ENCODE results near the gene AADACL2.

AADACL2 gene

DNA sequence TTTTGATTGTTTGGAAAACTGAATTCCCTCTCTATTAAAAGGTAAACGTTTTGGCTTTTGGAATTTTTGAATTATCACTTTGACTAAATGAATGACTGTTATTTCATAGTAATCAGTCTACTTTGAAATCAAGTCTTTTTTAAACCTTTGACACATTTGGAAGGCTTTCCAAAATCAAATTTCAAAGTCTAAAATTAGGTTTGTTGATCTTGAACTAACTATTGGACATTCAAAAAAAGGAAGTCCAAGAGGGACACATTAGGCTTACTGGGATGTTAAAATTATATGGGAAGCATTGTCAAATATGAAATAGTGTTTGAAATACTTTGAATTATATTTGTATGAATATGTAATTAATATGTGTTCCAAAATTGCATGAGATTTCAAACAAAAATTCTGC lies 45.2 kb upstream of the AADACL2 start:
- TF ChIP-seq CREB1 (IDR thresholded peaks at IDR 0.05; ENCODE audit: low read depth) (no peak), TAF1 (IDR thresholded peaks at IDR 0.05; ENCODE audit: low read depth) (no peak), CEBPB (IDR thresholded peaks at IDR 0.05) (no peak)
- TF ChIP-seq, protein P1, sequence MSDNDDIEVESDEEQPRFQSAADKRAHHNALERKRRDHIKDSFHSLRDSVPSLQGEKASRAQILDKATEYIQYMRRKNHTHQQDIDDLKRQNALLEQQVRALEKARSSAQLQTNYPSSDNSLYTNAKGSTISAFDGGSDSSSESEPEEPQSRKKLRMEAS (IDR thresholded peaks at IDR 0.05), result no peak

DNA sequence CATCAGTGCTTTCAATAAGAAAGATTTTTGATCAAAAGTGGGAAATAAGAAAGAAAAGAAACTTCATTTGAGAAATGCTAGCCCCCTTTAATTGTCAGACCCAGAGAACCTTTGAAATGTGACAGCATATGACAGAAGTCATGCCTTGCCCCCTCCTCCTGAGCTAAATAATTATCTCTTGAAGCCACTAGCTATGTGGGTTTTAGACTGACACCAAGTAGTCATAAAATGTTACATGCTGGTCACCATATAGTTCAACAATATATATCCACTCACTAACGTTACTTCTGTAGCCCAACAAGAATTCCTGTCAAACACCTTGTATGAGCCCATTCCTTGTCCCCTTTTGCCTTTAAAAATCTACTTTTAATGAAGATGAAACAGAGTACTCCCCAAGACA lies 43.1 kb upstream of the AADACL2 start:
- TF ChIP-seq CEBPB (IDR thresholded peaks at IDR 0.05) (no peak), NFIC (IDR thresholded peaks at IDR 0.05) (no peak), RAD21 (IDR thresholded peaks at IDR 0.05; ENCODE audit: low read depth) (no peak)
- TF ChIP-seq, protein P1 (IDR thresholded peaks at IDR 0.05), result no peak

GRCh38 chr3:151697496-151697895 lies 36.2 kb upstream of the AADACL2 start:
- TF ChIP-seq TEAD4 (IDR thresholded peaks at IDR 0.05) (no peak), FOXM1 (IDR thresholded peaks at IDR 0.05; ENCODE audit: borderline replicate concordance, low read depth) (no peak), CREB1 (IDR thresholded peaks at IDR 0.05; ENCODE audit: low read depth) (no peak), ZBTB7A (IDR thresholded peaks at IDR 0.05; ENCODE audit: low read depth) (no peak), TAF1 (IDR thresholded peaks at IDR 0.05; ENCODE audit: low read depth) (no peak), RAD21 (IDR thresholded peaks at IDR 0.05; ENCODE audit: low read depth) (no peak), NFIC (IDR thresholded peaks at IDR 0.05) (no peak), EGR1 (IDR thresholded peaks at IDR 0.05) (no peak)
- TF ChIP-seq, protein P1 (IDR thresholded peaks at IDR 0.05), result no peak
- TF ChIP-seq, protein P2, sequence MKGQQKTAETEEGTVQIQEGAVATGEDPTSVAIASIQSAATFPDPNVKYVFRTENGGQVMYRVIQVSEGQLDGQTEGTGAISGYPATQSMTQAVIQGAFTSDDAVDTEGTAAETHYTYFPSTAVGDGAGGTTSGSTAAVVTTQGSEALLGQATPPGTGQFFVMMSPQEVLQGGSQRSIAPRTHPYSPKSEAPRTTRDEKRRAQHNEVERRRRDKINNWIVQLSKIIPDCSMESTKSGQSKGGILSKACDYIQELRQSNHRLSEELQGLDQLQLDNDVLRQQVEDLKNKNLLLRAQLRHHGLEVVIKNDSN (IDR thresholded peaks at IDR 0.05), result no peak

DNA sequence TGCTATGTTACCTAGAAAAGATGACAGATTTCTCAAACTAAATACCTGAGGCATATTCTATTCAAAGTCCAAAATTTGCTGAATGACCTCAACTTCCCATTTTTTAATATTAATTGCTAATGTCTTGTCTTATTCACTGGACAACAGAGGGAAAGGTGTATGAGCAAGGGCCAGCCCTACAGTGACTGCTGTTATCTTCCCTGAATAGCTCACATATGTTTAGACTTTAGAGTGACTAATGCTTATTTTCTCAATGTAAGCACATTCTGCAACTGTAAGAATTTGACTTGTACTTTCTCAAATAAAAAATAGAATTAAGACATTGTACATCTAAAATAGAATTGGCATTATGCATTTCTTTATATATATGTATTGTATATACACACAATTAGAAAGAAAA lies 26.5 kb upstream of the AADACL2 start:
- TF ChIP-seq YY1 (IDR thresholded peaks at IDR 0.05; ENCODE audit: low read depth), result no peak
- no peak for TF ChIP-seq EGR1 (IDR thresholded peaks at IDR 0.05)
- no peak for TF ChIP-seq CREB1 (IDR thresholded peaks at IDR 0.05; ENCODE audit: low read depth)
- no peak for TF ChIP-seq RAD21 (IDR thresholded peaks at IDR 0.05; ENCODE audit: low read depth)
- TF ChIP-seq, protein P2 (IDR thresholded peaks at IDR 0.05), result no peak
- no peak for TF ChIP-seq TEAD4 (IDR thresholded peaks at IDR 0.05)
- TF ChIP-seq TAF1 (IDR thresholded peaks at IDR 0.05; ENCODE audit: low read depth), result no peak
- no peak for TF ChIP-seq ZBTB7A (IDR thresholded peaks at IDR 0.05; ENCODE audit: low read depth)
- TF ChIP-seq EP300 (IDR thresholded peaks at IDR 0.05; ENCODE audit: borderline replicate concordance), result no peak
- no peak for TF ChIP-seq TCF12 (IDR thresholded peaks at IDR 0.05; ENCODE audit: low read depth)
- TF ChIP-seq REST (IDR thresholded peaks at IDR 0.05; ENCODE audit: low read depth), result no peak

GRCh38 chr3:151708868-151709267 lies 24.9 kb upstream of the AADACL2 start:
- TF ChIP-seq REST (IDR thresholded peaks at IDR 0.05; ENCODE audit: low read depth) (no peak), TAF1 (IDR thresholded peaks at IDR 0.05; ENCODE audit: low read depth) (no peak), RAD21 (IDR thresholded peaks at IDR 0.05; ENCODE audit: low read depth) (no peak), CEBPB (IDR thresholded peaks at IDR 0.05) (no peak), EGR1 (IDR thresholded peaks at IDR 0.05) (no peak), TCF12 (IDR thresholded peaks at IDR 0.05; ENCODE audit: low read depth) (no peak), ZBTB7A (IDR thresholded peaks at IDR 0.05; ENCODE audit: low read depth) (no peak), TEAD4 (IDR thresholded peaks at IDR 0.05) (no peak), CREB1 (IDR thresholded peaks at IDR 0.05; ENCODE audit: low read depth) (no peak)
- TF ChIP-seq, protein P2 (IDR thresholded peaks at IDR 0.05), result no peak

GRCh38 chr3:151709847-151710246 lies 23.9 kb upstream of the AADACL2 start:
- TF ChIP-seq EGR1 (IDR thresholded peaks at IDR 0.05) (no peak), NFIC (IDR thresholded peaks at IDR 0.05) (no peak), ZBTB7A (IDR thresholded peaks at IDR 0.05; ENCODE audit: low read depth) (no peak), FOXM1 (IDR thresholded peaks at IDR 0.05; ENCODE audit: borderline replicate concordance, low read depth) (no peak), CREB1 (IDR thresholded peaks at IDR 0.05; ENCODE audit: low read depth) (no peak), TCF12 (IDR thresholded peaks at IDR 0.05; ENCODE audit: low read depth) (no peak), TEAD4 (IDR thresholded peaks at IDR 0.05) (no peak), CEBPB (IDR thresholded peaks at IDR 0.05) (no peak), TAF1 (IDR thresholded peaks at IDR 0.05; ENCODE audit: low read depth) (no peak), RAD21 (IDR thresholded peaks at IDR 0.05; ENCODE audit: low read depth) (no peak), YY1 (IDR thresholded peaks at IDR 0.05; ENCODE audit: low read depth) (no peak), REST (IDR thresholded peaks at IDR 0.05; ENCODE audit: low read depth) (no peak), EP300 (IDR thresholded peaks at IDR 0.05; ENCODE audit: borderline replicate concordance) (no peak)
- TF ChIP-seq, protein P2 (IDR thresholded peaks at IDR 0.05), result no peak
- TF ChIP-seq, protein P1 (IDR thresholded peaks at IDR 0.05), result no peak

All from Ishikawa (cell line).